Mesodermal cell (in vitro differentiated cells): ENCODE data around the gene SLC36A1.
A peak's percentile ranks its signal among the peaks of the same experiment; 100 is the strongest.

Source experiments
- H3K27ac ChIP-seq: 2 replicates; pipeline ENCODE4 v1.7.0; 2013; ENCODE audit warnings: mild to moderate bottlenecking, low read depth, low read length, moderate library complexity; ENCODE audit not compliant: severe bottlenecking
- H3K36me3 ChIP-seq: 2 replicates; pipeline ENCODE4 v1.7.1; 2013; ENCODE audit warnings: mild to moderate bottlenecking, low read length, moderate library complexity; ENCODE audit not compliant: control insufficient read depth, insufficient read depth
- H3K4me1 ChIP-seq: one replicate; pipeline ENCODE4 v1.7.1; 2013; ENCODE audit warnings: mild to moderate bottlenecking, low read length; ENCODE audit not compliant: insufficient read depth, control insufficient read depth, poor library complexity, severe bottlenecking
- H3K4me3 ChIP-seq: 2 replicates; pipeline ENCODE4 v1.7.0; 2013; ENCODE audit warnings: low read length, control low read depth, mild to moderate bottlenecking; ENCODE audit not compliant: insufficient read depth, poor library complexity, severe bottlenecking; ENCODE audit errors: extremely low read depth
- H3K9me3 ChIP-seq: 2 replicates; pipeline ENCODE4 v1.7.1; 2013; ENCODE audit warnings: mild to moderate bottlenecking, low read length, moderate library complexity; ENCODE audit not compliant: control insufficient read depth
- WGBS, 2 experiments: methylation state at CpG; one replicate each; pipeline ENCODE4 v1.1.5; 2013; ENCODE audit warnings: missing lambda C conversion rate in 2 of 2; ENCODE audit not compliant: insufficient coverage in 2 of 2; 5-methylcytosine and 5-hydroxymethylcytosine counted together

Gene SLC36A1

DNA sequence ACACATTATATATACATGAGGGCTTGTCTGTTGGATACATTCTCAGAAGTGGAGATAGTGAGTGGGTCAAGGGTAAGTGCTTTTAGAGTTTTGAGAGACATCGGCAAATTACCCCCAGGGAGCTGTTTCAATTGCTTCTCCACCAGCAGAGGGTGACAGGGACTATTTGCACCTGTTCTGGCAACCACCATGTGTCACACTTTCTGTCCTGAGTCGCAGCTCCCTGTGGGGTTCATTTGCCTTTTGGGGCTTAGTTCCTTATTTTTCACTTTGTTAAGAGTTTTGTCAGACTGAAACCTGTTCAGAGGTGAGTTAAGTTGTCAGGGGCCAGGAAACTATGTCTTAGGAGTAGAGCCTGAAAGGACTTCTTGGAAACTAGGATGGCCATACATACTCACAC, 20.1 kb upstream of the SLC36A1 start:
- WGBS, 2 experiments = 92% methylated on average over 2 of the region's 2 CpGs; no CpG with 5 or more reads in 1 of the 2 experiments
- H3K36me3 ChIP-seq = no peaks in the 10 kb centered on the region
- H3K4me1 ChIP-seq = no peaks in the 10 kb centered on the region
- no peak overlapping the region for H3K4me3 ChIP-seq
- H3K9me3 ChIP-seq = no peaks in the 10 kb centered on the region
- no peak overlapping the region for H3K27ac ChIP-seq

GRCh38 chr5:151430731-151431130, 16.7 kb upstream of the SLC36A1 start:
- WGBS, 2 experiments = no CpG with 5 or more reads among the region's 1 CpG
- H3K4me1 ChIP-seq = no peaks in the 10 kb centered on the region
- H3K4me3 ChIP-seq = no peak overlapping the region
- peaks cover 6% of the 10 kb centered on the region for H3K9me3 ChIP-seq
- H3K36me3 ChIP-seq = no peaks in the 10 kb centered on the region
- H3K27ac ChIP-seq = no peak overlapping the region

GRCh38 chr5:151431666-151432065, 15.7 kb upstream of the SLC36A1 start:
- 85 to 93% methylated on average over 2 to 5 of the region's 6 CpGs for WGBS, 2 experiments
- Histone ChIP-seq H3K27ac (no peak overlapping the region), H3K36me3 (no peaks in the 10 kb centered on the region), H3K4me3 (no peak overlapping the region), H3K9me3 (peaks cover 6% of the 10 kb centered on the region), H3K4me1 (no peaks in the 10 kb centered on the region)

GRCh38 chr5:151432210-151432609, 15.2 kb upstream of the SLC36A1 start:
- Histone ChIP-seq H3K36me3 (no peaks in the 10 kb centered on the region), H3K9me3 (peaks cover 6% of the 10 kb centered on the region), H3K27ac (no peak overlapping the region), H3K4me1 (no peaks in the 10 kb centered on the region), H3K4me3 (no peak overlapping the region)
- WGBS, 2 experiments = 91% methylated on average over 3 of the region's 3 CpGs; no CpG with 5 or more reads in 1 of the 2 experiments

DNA sequence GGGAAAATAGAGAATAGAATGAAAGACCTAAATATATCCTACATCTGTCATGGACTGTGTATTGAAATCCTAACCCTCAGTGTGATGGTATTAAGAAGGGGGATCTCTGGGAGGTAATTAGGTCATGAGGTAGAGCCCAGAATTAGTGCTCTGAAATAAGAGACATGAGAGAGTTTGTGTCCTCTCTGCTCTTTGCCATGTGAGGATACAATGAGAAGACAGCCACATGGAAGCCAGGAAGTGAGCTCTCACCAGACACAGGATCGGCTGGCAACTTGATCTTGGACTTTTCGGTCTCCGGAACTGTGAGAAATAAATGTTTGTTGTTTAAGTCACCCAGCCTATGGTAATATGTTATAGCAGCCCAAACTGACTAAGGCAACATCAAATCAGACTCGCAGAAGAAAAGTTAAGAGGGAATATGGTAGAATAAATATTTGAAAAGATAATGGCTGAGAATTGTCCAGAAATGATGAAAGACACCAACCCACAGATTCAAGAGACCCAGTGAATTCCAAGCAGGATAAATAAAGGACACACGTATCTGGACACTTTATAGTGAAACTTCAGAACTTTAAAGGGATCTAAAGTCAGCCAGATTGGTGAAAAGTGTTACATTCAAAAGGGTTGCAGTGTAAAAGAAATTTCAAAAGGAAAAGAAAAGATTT, 12.7 kb upstream of the SLC36A1 start:
- 90 to 98% methylated on average over 4 to 5 of the region's 5 CpGs for WGBS, 2 experiments

GRCh38 chr5:151448038-151448985, 909 bp downstream of the SLC36A1 start:
- Histone ChIP-seq H3K27ac (no peak overlapping the region), H3K9me3 (no peaks in the 10 kb centered on the region), H3K36me3 (no peaks in the 10 kb centered on the region), H3K4me1 (peaks cover 9% of the 10 kb centered on the region), H3K4me3 (peak overlapping the region; percentile 57)
- 16 to 22% methylated on average over 20 to 22 of the region's 24 CpGs for WGBS, 2 experiments

More for the DNA sequence above, 12.7 kb upstream of the SLC36A1 start:
- H3K27ac ChIP-seq = no peak overlapping the region
- H3K9me3 ChIP-seq = peaks cover 6% of the 10 kb centered on the region
- no peak overlapping the region for H3K4me3 ChIP-seq
- H3K36me3 ChIP-seq = no peaks in the 10 kb centered on the region
- H3K4me1 ChIP-seq = no peaks in the 10 kb centered on the region

DNA sequence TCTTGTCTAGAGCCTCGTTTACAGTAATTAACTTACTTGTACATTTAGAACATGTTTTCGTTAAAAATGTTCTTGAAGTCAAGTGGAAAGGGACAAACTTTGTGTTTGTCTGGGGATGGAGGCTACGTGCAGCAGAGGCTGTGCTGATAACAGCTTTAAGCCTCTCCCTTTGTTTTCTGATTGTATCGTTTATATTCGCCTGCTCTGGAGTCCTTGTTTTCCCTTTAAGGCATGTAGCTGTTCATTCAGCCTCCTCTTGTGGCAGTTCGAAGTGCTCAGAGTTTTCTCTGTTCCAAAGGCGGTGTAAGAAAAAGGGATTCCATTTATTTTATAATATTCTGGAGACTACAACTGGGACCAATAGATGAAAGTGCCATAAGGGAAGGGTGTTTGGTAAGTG, 1.9 kb downstream of the SLC36A1 start:
- Histone ChIP-seq H3K9me3 (no peaks in the 10 kb centered on the region), H3K4me3 (no peak overlapping the region), H3K27ac (no peak overlapping the region), H3K4me1 (peaks cover 9% of the 10 kb centered on the region), H3K36me3 (no peaks in the 10 kb centered on the region)
- 69 to 86% methylated on average over 3 of the region's 7 CpGs for WGBS, 2 experiments

GRCh38 chr5:151449839-151450238, 2.4 kb downstream of the SLC36A1 start:
- 86 to 99% methylated on average over 4 to 5 of the region's 5 CpGs for WGBS, 2 experiments
- no peaks in the 10 kb centered on the region for H3K36me3 ChIP-seq
- H3K4me1 ChIP-seq = peaks cover 9% of the 10 kb centered on the region
- no peaks in the 10 kb centered on the region for H3K9me3 ChIP-seq
- no peak overlapping the region for H3K27ac ChIP-seq
- no peak overlapping the region for H3K4me3 ChIP-seq

DNA sequence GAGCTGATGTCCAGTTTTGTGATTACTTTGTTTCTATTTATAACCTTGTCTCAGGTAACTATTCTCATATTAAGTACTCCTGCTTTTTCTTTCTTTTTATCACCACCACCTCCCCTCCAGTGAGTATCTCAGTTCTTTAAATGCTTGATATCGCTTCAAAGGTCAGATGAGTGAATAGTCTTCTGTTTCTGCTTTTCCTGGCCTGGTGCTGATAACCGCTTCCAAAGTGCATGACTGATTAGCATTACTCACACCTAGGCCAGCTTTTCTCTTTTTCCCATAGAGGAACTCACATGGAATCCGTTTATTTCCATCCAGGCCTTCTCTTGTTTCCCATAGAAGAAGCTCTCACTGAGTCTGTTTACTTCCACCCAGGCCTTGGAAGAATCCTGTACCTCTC, 3.2 kb downstream of the SLC36A1 start:
- H3K27ac ChIP-seq = no peak overlapping the region
- no peaks in the 10 kb centered on the region for H3K9me3 ChIP-seq
- H3K4me1 ChIP-seq = peaks cover 9% of the 10 kb centered on the region
- H3K4me3 ChIP-seq = no peak overlapping the region
- H3K36me3 ChIP-seq = no peaks in the 10 kb centered on the region
- 87 to 92% methylated on average over 3 of the region's 3 CpGs for WGBS, 2 experiments

- Histone ChIP-seq H3K9me3 (no peaks in the 10 kb centered on the region), H3K4me1 (peaks cover 9% of the 10 kb centered on the region), H3K27ac (peak overlapping the region; percentile 16), H3K36me3 (no peaks in the 10 kb centered on the region), H3K4me3 (no peak overlapping the region)
- 83 to 87% methylated on average over 1 to 3 of the region's 8 CpGs for WGBS, 2 experiments
Measured at GRCh38 chr5:151451626-151452520, 4.5 kb downstream of the SLC36A1 start.
